H9 (cell line): ENCODE data around the gene PPP5C. TPM values are rescaled to one million over a fixed set of nuclear protein-coding genes. Genes with fewer than 3 reads are reported as not detected.

Experiments used
- DNase-seq: peaks from one replicate; pipeline ENCODE4 v3.0.0-alpha.2; 2017
- H2AFZ ChIP-seq: one replicate; pipeline ENCODE4 v1.6.1; 2013; ENCODE audit warnings: mild to moderate bottlenecking, low read length, control low read depth, moderate library complexity
- H2AK5ac ChIP-seq: 2 replicates; pipeline ENCODE4 v1.6.1; 2013; ENCODE audit warnings: low read length, control low read depth, mixed read lengths; ENCODE audit not compliant: insufficient read length
- H2BK120ac ChIP-seq: one replicate; pipeline ENCODE4 v1.6.1; 2013; ENCODE audit warnings: low read depth, mild to moderate bottlenecking, low read length, control low read depth, inconsistent platforms; ENCODE audit not compliant: poor library complexity, severe bottlenecking
- H2BK12ac ChIP-seq: 2 replicates; pipeline ENCODE4 v1.6.1; 2013; ENCODE audit warnings: low read length, control low read depth, mixed read lengths, low read depth; ENCODE audit not compliant: insufficient read length
- H2BK15ac ChIP-seq: 2 replicates; pipeline ENCODE4 v1.6.1; 2013; ENCODE audit warnings: low read depth, low read length, control low read depth
- H2BK20ac ChIP-seq: one replicate; pipeline ENCODE4 v1.6.1; 2013; ENCODE audit warnings: low read depth, mild to moderate bottlenecking, low read length, control low read depth, inconsistent platforms; ENCODE audit not compliant: poor library complexity, severe bottlenecking
- H2BK5ac ChIP-seq: 2 replicates; pipeline ENCODE4 v1.6.1; 2013; ENCODE audit warnings: low read length, control low read depth, mixed read lengths; ENCODE audit not compliant: insufficient read length
- H3K14ac ChIP-seq: 2 replicates; pipeline ENCODE4 v1.6.1; 2013; ENCODE audit warnings: low read length, control low read depth; ENCODE audit not compliant: insufficient read depth
- H3K18ac ChIP-seq: 2 replicates; pipeline ENCODE4 v1.6.1; 2013; ENCODE audit warnings: low read depth, mild to moderate bottlenecking, mixed read lengths, low read length, control low read depth; ENCODE audit not compliant: insufficient read length
- H3K23ac ChIP-seq: 2 replicates; pipeline ENCODE4 v1.6.1; 2013; ENCODE audit warnings: low read length, control low read depth, mixed read lengths, low read depth; ENCODE audit not compliant: insufficient read length
- H3K23me2 ChIP-seq: 2 replicates; pipeline ENCODE4 v1.6.1; 2013; ENCODE audit warnings: low read depth, mild to moderate bottlenecking, mixed read lengths, low read length, control low read depth; ENCODE audit not compliant: insufficient read length, poor library complexity, severe bottlenecking
- H3K27ac ChIP-seq: 2 replicates; pipeline ENCODE4 v1.5.1; 2013; ENCODE audit warnings: low read length, control low read depth, mixed read lengths, low read depth; ENCODE audit not compliant: insufficient read length
- H3K27me3 ChIP-seq: 2 replicates; pipeline ENCODE4 v1.6.1; 2013; ENCODE audit warnings: low read length, control low read depth, inconsistent platforms; ENCODE audit not compliant: insufficient read depth
- H3K4ac ChIP-seq: 2 replicates; pipeline ENCODE4 v1.6.1; 2013; ENCODE audit warnings: low read depth, mild to moderate bottlenecking, control low read depth, inconsistent platforms, low read length, moderate library complexity
- H3K4me1 ChIP-seq: 2 replicates; pipeline ENCODE4 v1.6.1; 2013; ENCODE audit warnings: low read length, control low read depth, inconsistent platforms; ENCODE audit not compliant: insufficient read depth
- H3K4me2 ChIP-seq: 2 replicates; pipeline ENCODE4 v1.6.1; 2013; ENCODE audit warnings: low read length, control low read depth, mixed read lengths; ENCODE audit not compliant: insufficient read length, insufficient read depth
- H3K56ac ChIP-seq: 2 replicates; pipeline ENCODE4 v1.6.1; 2013; ENCODE audit warnings: low read depth, mild to moderate bottlenecking, mixed read lengths, low read length, control low read depth; ENCODE audit not compliant: insufficient read length
- H3K79me1 ChIP-seq: 2 replicates; pipeline ENCODE4 v1.6.1; 2013; ENCODE audit warnings: low read depth, mild to moderate bottlenecking, moderate library complexity, low read length, control low read depth, inconsistent platforms; ENCODE audit not compliant: insufficient read depth, poor library complexity, severe bottlenecking
- H3K79me2 ChIP-seq: 2 replicates; pipeline ENCODE4 v1.6.1; 2013; ENCODE audit warnings: low read length, control low read depth, inconsistent platforms; ENCODE audit not compliant: insufficient read depth
- H3K9ac ChIP-seq: 2 replicates; pipeline ENCODE4 v1.6.1; 2013; ENCODE audit warnings: low read length, control low read depth, mixed read lengths; ENCODE audit not compliant: insufficient read length; ENCODE audit errors: extremely low read depth
- H3K9me3 ChIP-seq: one replicate; pipeline ENCODE4 v1.6.1; 2013; ENCODE audit warnings: low read depth, low read length, inconsistent platforms; ENCODE audit not compliant: control insufficient read depth
- H3T11ph ChIP-seq: one replicate; pipeline ENCODE4 v1.6.1; 2013; ENCODE audit warnings: mild to moderate bottlenecking, low read length, control low read depth, inconsistent platforms
- H4K20me1 ChIP-seq: one replicate; pipeline ENCODE4 v1.6.1; 2013; ENCODE audit not compliant: control insufficient read depth, insufficient read length, insufficient read depth
- H4K5ac ChIP-seq: 2 replicates; pipeline ENCODE4 v1.6.1; 2013; ENCODE audit warnings: low read depth, mild to moderate bottlenecking, mixed read lengths, low read length, control low read depth; ENCODE audit not compliant: insufficient read length
- H4K8ac ChIP-seq: replicated peaks from 2 replicates; pipeline ENCODE4 v1.6.1; 2013; ENCODE audit warnings: low read length, control low read depth, mixed read lengths, low read depth; ENCODE audit not compliant: insufficient read length
- H4K91ac ChIP-seq: 2 replicates; pipeline ENCODE4 v1.6.1; 2013; ENCODE audit warnings: low read depth, mild to moderate bottlenecking, moderate library complexity, mixed read lengths, low read length, control low read depth; ENCODE audit not compliant: insufficient read length
- H3K27ac Mint-ChIP-seq, 3 experiments: 2 replicates in 2 of 3; 3 replicates in 1 of 3; pipeline ENCODE4 v1.8.0; 2020 to 2021; ENCODE audit warnings: mixed read lengths in 3 of 3, mild to moderate bottlenecking in 1 of 3, moderate library complexity in 1 of 3
- H3K27me3 Mint-ChIP-seq: 2 replicates; pipeline ENCODE4 v1.8.0; 2021; ENCODE audit warnings: low read depth, mild to moderate bottlenecking, moderate library complexity, mixed read lengths
- H3K36me3 Mint-ChIP-seq, 3 experiments: 2 replicates in 2 of 3; 3 replicates in 1 of 3; pipeline ENCODE4 v1.8.0; 2020 to 2021; ENCODE audit warnings: low read depth in 3 of 3, mixed read lengths in 3 of 3; ENCODE audit not compliant: insufficient read depth in 1 of 3
- H3K4me1 Mint-ChIP-seq, 2 experiments: 2 replicates each; pipeline ENCODE4 v1.8.0; 2020; ENCODE audit warnings: mixed read lengths in 2 of 2
- H3K4me3 Mint-ChIP-seq, 2 experiments: 2 replicates in 1 of 2; 3 replicates in 1 of 2; pipeline ENCODE4 v1.8.0; 2020 to 2021; ENCODE audit warnings: mild to moderate bottlenecking in 2 of 2, mixed read lengths in 2 of 2, moderate library complexity in 1 of 2
- H3K9me3 Mint-ChIP-seq, 2 experiments: 2 replicates in 1 of 2; 3 replicates in 1 of 2; pipeline ENCODE4 v1.8.0; 2020; ENCODE audit warnings: mild to moderate bottlenecking in 2 of 2, mixed read lengths in 2 of 2, moderate library complexity in 1 of 2
- CTCF ChIP-seq: fragments of 200-600 bp; sonication (generic); conservative IDR thresholded peaks from 3 replicates; pipeline ENCODE4 v1.8.0; 2021; ENCODE audit warnings: antibody characterized with exemption, mild to moderate bottlenecking
- WGBS: extraction: QIAGEN DNeasy Blood & Tissue Kit; methylation state at CpG from one replicate; pipeline ENCODE4 v1.1.7; 2013; ENCODE audit warnings: missing lambda C conversion rate, low lambda C conversion rate, mixed read lengths; ENCODE audit not compliant: insufficient read length; ENCODE audit errors: extremely low coverage; 5-methylcytosine and 5-hydroxymethylcytosine counted together
- total RNA-seq: library from RNA; stranded (reverse); gene quantifications from 2 replicates; pipeline ENCODE4 v1.2.1, GENCODE V29; 2021

The PPP5C gene
- total RNA-seq, 1 experiment from 2014 or later = 108 TPM

DNA sequence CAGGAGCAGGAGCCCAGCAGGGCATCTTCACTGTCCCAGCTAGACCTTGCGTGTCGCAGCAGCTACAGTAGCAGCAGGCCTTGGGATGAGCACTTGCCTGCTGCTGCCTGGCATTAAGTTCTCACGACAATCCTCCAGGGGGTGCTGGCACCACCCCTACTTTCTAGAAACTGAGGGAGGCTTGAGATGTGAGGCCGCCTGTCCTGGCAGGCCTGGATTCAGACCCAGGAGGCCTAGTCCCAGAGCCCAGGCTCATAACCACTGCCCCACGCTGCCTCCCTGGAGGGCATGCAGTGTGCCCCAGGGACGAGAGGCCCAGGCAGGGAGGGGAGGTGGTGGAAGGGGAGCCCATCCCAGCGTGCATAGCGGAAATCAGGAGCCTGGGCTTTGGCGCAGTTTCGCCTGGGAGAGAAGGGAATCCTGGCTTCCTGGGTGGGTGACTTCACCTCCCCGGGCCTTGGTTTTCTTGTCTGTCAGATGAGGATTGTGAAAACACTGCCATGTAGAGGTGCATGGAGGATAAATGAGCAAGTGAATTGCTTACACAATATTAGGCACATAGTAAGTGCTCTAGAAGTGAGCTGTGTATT is 26.1 kb downstream of the PPP5C start:
- H3T11ph ChIP-seq = no peak overlapping the region
- H3K23me2 ChIP-seq = no peaks in the 10 kb centered on the region
- Mint-ChIP-seq H3K27ac (peak overlapping the region; percentile 92 to 96 (median 95)), H3K4me3 (peak overlapping the region in 1 of 2 experiments; percentile 34; a peak in 2 of 5 replicates), H3K4me1 (peaks cover 32 to 41% of the 10 kb centered on the region in 2 experiments), H3K27me3 (no peaks in the 10 kb centered on the region; the same call in 1 of the 2 replicates), H3K9me3 (no peaks in the 10 kb centered on the region), H3K36me3 (peaks cover 22 to 42% (median 37%) of the 10 kb centered on the region in 3 experiments; a peak in 6 of 7 replicates)
- peak overlapping the region; percentile 70 for H3K27ac ChIP-seq
- no peak overlapping the region for H3K23ac ChIP-seq
- no peak overlapping the region for H4K91ac ChIP-seq
- no peaks in the 10 kb centered on the region for H3K79me1 ChIP-seq
- H2BK120ac ChIP-seq = no peak overlapping the region
- peak; percentile 69 for TF ChIP-seq CTCF
- no CpG with 5 or more reads among the region's 11 CpGs for WGBS
- no peaks in the 10 kb centered on the region; the same call in 1 of the 2 replicates for H3K79me2 ChIP-seq
- peaks cover 7% of the 10 kb centered on the region; the same call in 1 of the 2 replicates for H3K4me1 ChIP-seq
- peak overlapping the region; percentile 87 for H3K14ac ChIP-seq
- peak; percentile 76 for DNase-seq
- no peaks in the 10 kb centered on the region for H3K27me3 ChIP-seq
- no peaks in the 10 kb centered on the region for H3K9me3 ChIP-seq
- no peak overlapping the region for H2BK20ac ChIP-seq
- no peak overlapping the region for H3K9ac ChIP-seq
- H2BK15ac ChIP-seq = no peak overlapping the region
- peak overlapping the region; percentile 76 for H3K18ac ChIP-seq
- H2BK12ac ChIP-seq = no peak overlapping the region
- H4K20me1 ChIP-seq = no peaks in the 10 kb centered on the region
- H3K56ac ChIP-seq = no peak overlapping the region
- H4K5ac ChIP-seq = no peak overlapping the region
- H3K4ac ChIP-seq = no peak overlapping the region
- no peak overlapping the region for H2AFZ ChIP-seq
- no peak overlapping the region for H4K8ac ChIP-seq
- H2BK5ac ChIP-seq = no peak overlapping the region
- H2AK5ac ChIP-seq = no peak overlapping the region
- H3K4me2 ChIP-seq = peak overlapping the region; percentile 38
